Activated T-cell treated with anti-CD3 and anti-CD28 coated beads, Interleukin-2, amount 50 U/mL, for 1 hour (primary cell): ENCODE measurements around the gene ITGA3.
"Not testable (repeated sequence)": the region's sequence is repeated elsewhere in the genome, so short reads cannot be mapped to it uniquely, and the experiment has no call there.

Source experiments
- DNase-seq: peaks from one replicate; pipeline ENCODE4 v3.0.0-alpha.2; 2020

Gene ITGA3

GRCh38 chr17:50052822-50053653, 2.9 kb upstream of the ITGA3 start:
- no peak for DNase-seq

- DNase-seq = no peak
Observed at GRCh38 chr17:50053654-50053960, 2.3 kb upstream of the ITGA3 start.

- DNase-seq = peak; percentile 35
Observed at GRCh38 chr17:50055055-50055425, 870 bp upstream of the ITGA3 start.

GRCh38 chr17:50056217-50056960, 479 bp downstream of the ITGA3 start:
- DNase-seq = peak; percentile 71

GRCh38 chr17:50056961-50057330, 1.0 kb downstream of the ITGA3 start:
- DNase-seq = no peak

GRCh38 chr17:50057521-50057991, 1.6 kb downstream of the ITGA3 start:
- no peak for DNase-seq

GRCh38 chr17:50058296-50058953, 2.5 kb downstream of the ITGA3 start:
- no peak for DNase-seq

GRCh38 chr17:50059256-50059655, 3.3 kb downstream of the ITGA3 start:
- no peak for DNase-seq

GRCh38 chr17:50059759-50060273, 3.9 kb downstream of the ITGA3 start:
- no peak for DNase-seq

- no peak for DNase-seq
Observed at GRCh38 chr17:50060951-50061712, 5.2 kb downstream of the ITGA3 start.

- not testable (repeated sequence) for DNase-seq
Observed at GRCh38 chr17:50061713-50062045, 5.8 kb downstream of the ITGA3 start.

GRCh38 chr17:50062293-50063243, 6.7 kb downstream of the ITGA3 start:
- no peak for DNase-seq

- no peak for DNase-seq
Observed at GRCh38 chr17:50063561-50064252, 7.8 kb downstream of the ITGA3 start.

- DNase-seq = no peak
Observed at GRCh38 chr17:50064253-50065001, 8.5 kb downstream of the ITGA3 start.

GRCh38 chr17:50065056-50065455, 9.1 kb downstream of the ITGA3 start:
- no peak for DNase-seq

GRCh38 chr17:50066995-50067394, 11.1 kb downstream of the ITGA3 start:
- no peak for DNase-seq

- no peak for DNase-seq
Observed at GRCh38 chr17:50067996-50068395, 12.1 kb downstream of the ITGA3 start.

- DNase-seq = no peak
Observed at GRCh38 chr17:50070908-50071680, 15.2 kb downstream of the ITGA3 start.

GRCh38 chr17:50071692-50072091, 15.8 kb downstream of the ITGA3 start:
- DNase-seq = no peak

GRCh38 chr17:50072130-50072529, 16.2 kb downstream of the ITGA3 start:
- no peak for DNase-seq
